HepG2 (cell line): Measurements from ENCODE around the gene KIF3A. TPM values are rescaled to one million over a fixed set of nuclear protein-coding genes. Genes with fewer than 3 reads are reported as not detected.
A peak's percentile ranks its signal among the peaks of the same experiment; 100 is the strongest.

Experiments
- ATAC-seq: fragments of 200-7000 bp; cut with Tn5 transposase; 3 replicates; pipeline ENCODE4 v1.9.1; 2020; ENCODE audit warnings: mild to moderate bottlenecking, moderate library complexity
- BruUV-seq: library from RNA; stranded (reverse); fragments of 400-500 nt; replicated peaks from 2 replicates; lab custom pipeline; 2021; lab: Mats Ljungman, UMichigan
- CTCF ChIA-PET: fragments of 300-600 bp; formaldehyde crosslinking; extraction: SDS; loops from one replicate; lab custom pipeline; 2021; ENCODE audit warnings: low total read pairs, inconsistent platforms, low intra/inter-chr PET ratio; lab: Yijun Ruan, JAX
- POLR2A ChIA-PET: fragments of 350-600 bp; sonication (Branson Sonifier 250); formaldehyde crosslinking; loops from one replicate; lab custom pipeline; 2020; ENCODE audit warnings: antibody characterized with exemption, inconsistent platforms; lab: Yijun Ruan, JAX
- DNase-seq: peaks from one replicate; pipeline ENCODE4 v3.0.0-alpha.2; 2015; ENCODE audit warnings: low spot score
- FAIRE-seq: peaks from 3 replicates; lab custom pipeline; 2011; peaks lifted over from hg19 to GRCh38; lab: Jason Lieb, UNC
- H2AFZ ChIP-seq: one replicate; pipeline ENCODE4 v1.6.1; 2011; ENCODE audit warnings: low read length, inconsistent platforms
- H3K27ac ChIP-seq: fragments of 300-600 bp; 3 replicates; pipeline ENCODE4 v1.8.0; 2011; ENCODE audit warnings: mixed run types, mild to moderate bottlenecking, mixed read lengths, low read length, inconsistent platforms; ENCODE audit not compliant: insufficient read depth; ENCODE audit errors: extremely low read length
- H3K27me3 ChIP-seq, 2 experiments: fragments of 200-600 bp in 1 of 2; 2 replicates in 1 of 2; 3 replicates in 1 of 2; pipeline versions ENCODE4 v1.6.0 to v1.8.0; 2011; ENCODE audit warnings: low read length in 2 of 2, mild to moderate bottlenecking in 2 of 2, moderate library complexity in 2 of 2, inconsistent platforms in 1 of 2; ENCODE audit not compliant: insufficient read depth in 2 of 2, control insufficient read depth in 1 of 2
- H3K36me3 ChIP-seq, 2 experiments: fragments of 200-600 bp in 1 of 2; replicated peaks in 1 of 2; 2 replicates in 1 of 2; 3 replicates in 1 of 2; pipeline versions ENCODE4 v1.5.1 to v1.8.0; 2011; ENCODE audit warnings: low read length in 2 of 2, inconsistent platforms in 1 of 2; ENCODE audit not compliant: insufficient read depth in 2 of 2, control insufficient read depth in 1 of 2
- H3K4me1 ChIP-seq: 2 replicates; pipeline ENCODE4 v1.5.1; 2012; ENCODE audit warnings: low read length, inconsistent platforms; ENCODE audit not compliant: insufficient read depth
- H3K4me2 ChIP-seq: 2 replicates; pipeline ENCODE4 v1.6.0; 2011; ENCODE audit warnings: low read depth, low read length, inconsistent platforms
- H3K4me3 ChIP-seq, 3 experiments: fragments of 200-600 bp in 1 of 3; sonication (generic), shearing (Covaris generic) in 1 of 3; replicated peaks in 1 of 3; 2 replicates each; pipeline ENCODE4 v1.5.1; 2011 to 2016; ENCODE audit warnings: low read length in 3 of 3, inconsistent platforms in 2 of 3, low read depth in 2 of 3, mild to moderate bottlenecking in 2 of 3, control low read depth in 1 of 3, mixed read lengths in 1 of 3; ENCODE audit not compliant: insufficient read depth in 1 of 3
- H3K79me2 ChIP-seq: one replicate; pipeline ENCODE4 v1.6.1; 2011; ENCODE audit warnings: low read length, inconsistent platforms; ENCODE audit not compliant: insufficient read depth
- H3K9ac ChIP-seq: 2 replicates; pipeline ENCODE4 v1.6.0; 2011; ENCODE audit warnings: mild to moderate bottlenecking, low read depth, low read length, inconsistent platforms; ENCODE audit not compliant: insufficient read depth
- H3K9me3 ChIP-seq: 2 replicates; pipeline ENCODE4 v1.5.1; 2012; ENCODE audit warnings: mild to moderate bottlenecking, low read length
- H4K20me1 ChIP-seq: 2 replicates; pipeline ENCODE4 v1.6.0; 2011; ENCODE audit warnings: inconsistent platforms, mild to moderate bottlenecking, low read length, moderate library complexity; ENCODE audit not compliant: insufficient read depth
- FLYWCH1 ChIP-seq: sonication (generic); formaldehyde crosslinking; IDR thresholded peaks from 2 replicates; pipeline ENCODE4 v1.8.1; 2023; ENCODE audit warnings: mild to moderate bottlenecking, missing genetic modification reagents
- NFIB ChIP-seq: sonication (generic); formaldehyde crosslinking; IDR thresholded peaks from 2 replicates; pipeline ENCODE4 v1.9.0; 2021; ENCODE audit warnings: missing genetic modification reagents, mild to moderate bottlenecking, borderline replicate concordance
- WGBS: methylation state at CpG from one replicate; pipeline ENCODE4 v1.1.6; 2017; ENCODE audit warnings: low lambda C conversion rate; 5-methylcytosine and 5-hydroxymethylcytosine counted together
- in situ Hi-C: cut with HindIII; loops from 2 replicates; pipeline ENCODE4 v1.10.0; 2017; ENCODE audit warnings: low pct_unique_long_range_greater_than_20kb; ENCODE audit not compliant: extremely low pct_ligation_motif_present
- intact Hi-C: fragments of 100-400 bp; cut with micrococcal nuclease; formaldehyde crosslinking; loops from one replicate; pipeline ENCODE4 v1.10.0; 2022; ENCODE audit not compliant: unreplicated experiment
- polyA plus RNA-seq, 8 experiments: library from polyadenylated mRNA; depleted of rRNA in 3 of 8; stranded (reverse) in 7 of 8; unstranded in 1 of 8; fragments of >200 nt; fragmentation: Illumina TruSeq in 4 of 8; extraction: Trizol in 4 of 8; gene quantifications; 2 replicates each; pipeline versions ENCODE4 v1.2.1 to v1.2.3, GENCODE V29; 2011 to 2016; ENCODE audit warnings: low read depth in 4 of 8, missing spikeins in 1 of 8, mixed read lengths in 1 of 8; ENCODE audit not compliant: insufficient read depth in 1 of 8
- total RNA-seq, 5 experiments: library from RNA; depleted of rRNA; stranded (reverse); fragments of >200 nt; fragmentation: Illumina TruSeq; extraction: Trizol; gene quantifications; 2 replicates each; pipeline ENCODE4 v1.2.3, GENCODE V29; 2016; ENCODE audit warnings: low read depth in 1 of 5
- TF ChIP-seq, protein P1 (sequence below): sonication (generic); formaldehyde crosslinking; IDR thresholded peaks from 2 replicates; pipeline ENCODE4 v1.5.0; 2020; ENCODE audit warnings: mild to moderate bottlenecking, missing genetic modification reagents, borderline replicate concordance
- TF ChIP-seq, protein P2 (sequence below): sonication (generic); formaldehyde crosslinking; IDR thresholded peaks from 2 replicates; pipeline ENCODE4 v1.4.0; 2020; ENCODE audit warnings: missing genetic modification reagents, mild to moderate bottlenecking, borderline replicate concordance
- TF ChIP-seq, protein P3 (sequence below): sonication (generic); formaldehyde crosslinking; IDR thresholded peaks from 2 replicates; pipeline ENCODE4 v1.8.0; 2023; ENCODE audit warnings: mild to moderate bottlenecking, missing genetic modification reagents

Gene KIF3A
- total and polyA plus RNA-seq, 2 of the 13 experiments (the other 11 are each of a cell fraction or from before 2014, with no cell fraction given): 2.3 to 8.4 TPM

DNA sequence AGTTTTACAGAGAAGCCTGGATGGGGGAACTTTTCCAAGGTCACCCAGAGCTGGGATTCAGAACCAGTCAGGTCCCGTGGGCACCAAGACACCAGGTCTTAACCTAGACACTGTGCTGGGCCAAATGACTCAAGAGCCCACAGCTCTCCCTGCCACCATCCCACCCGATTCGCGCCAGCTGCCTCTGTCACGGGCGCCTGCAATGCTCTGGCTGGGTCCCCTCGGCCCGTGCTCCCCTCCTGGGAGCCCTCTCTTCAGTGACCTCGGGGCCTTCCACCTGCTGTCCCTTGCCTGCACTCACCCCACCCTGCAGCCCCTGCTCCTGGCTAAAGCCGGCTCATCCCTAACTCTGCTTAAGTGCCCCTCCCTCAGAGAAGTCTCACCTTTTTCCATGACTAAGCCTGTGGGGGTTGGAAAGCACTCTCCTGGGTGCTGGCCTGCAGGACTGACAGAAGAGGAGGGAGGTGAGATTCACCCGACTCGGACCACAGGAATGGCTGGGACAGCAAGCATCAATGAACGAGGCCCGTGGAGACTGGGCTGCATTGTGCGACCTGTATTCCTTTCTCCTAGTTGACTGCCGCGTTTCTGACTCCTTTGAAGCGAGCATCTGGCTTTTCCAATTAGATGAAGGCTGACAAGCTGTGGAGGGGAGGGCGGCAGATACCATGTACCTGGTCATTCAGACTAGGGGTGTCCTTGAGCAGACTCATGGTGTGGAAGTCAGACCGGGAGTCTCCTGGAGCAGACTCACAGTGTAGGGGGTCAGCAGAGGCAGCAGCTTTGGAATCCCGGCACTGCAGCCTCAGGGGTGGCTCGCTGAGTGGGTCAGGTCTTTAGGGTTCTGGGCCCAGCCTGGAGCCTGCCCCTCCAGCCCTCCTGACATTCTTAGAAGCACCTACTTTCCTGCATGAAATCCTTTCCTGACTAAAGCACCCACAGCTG is 69.3 kb downstream of the KIF3A start:
- peak; percentile 18 for ATAC-seq
- ChIA-PET CTCF (no interaction called here), POLR2A (no interaction called here)
- H3K4me3 ChIP-seq: no peak overlapping the region; a peak in 1 of 6 replicates
- FAIRE-seq: no peak
- no peaks in the 10 kb centered on the region for H4K20me1 ChIP-seq
- no peak overlapping the region for H3K27ac ChIP-seq
- in situ Hi-C loops: loop anchor here (25.0 kb wide), 1 partner anchor 281 kb away; no protein-coding TSS in a partner anchor
- no peaks in the 10 kb centered on the region for H3K9me3 ChIP-seq
- BruUV-seq: no TSS peak
- H3K9ac ChIP-seq: no peak overlapping the region
- H3K4me2 ChIP-seq: peak overlapping the region; percentile 25
- peaks cover 3 to 23% of the 10 kb centered on the region in 2 experiments; a peak in 4 of 5 replicates for H3K27me3 ChIP-seq
- peaks cover 75% of the 10 kb centered on the region for H3K4me1 ChIP-seq
- 33% methylated on average over 17 of the region's 22 CpGs for WGBS
- TF ChIP-seq, protein P1, sequence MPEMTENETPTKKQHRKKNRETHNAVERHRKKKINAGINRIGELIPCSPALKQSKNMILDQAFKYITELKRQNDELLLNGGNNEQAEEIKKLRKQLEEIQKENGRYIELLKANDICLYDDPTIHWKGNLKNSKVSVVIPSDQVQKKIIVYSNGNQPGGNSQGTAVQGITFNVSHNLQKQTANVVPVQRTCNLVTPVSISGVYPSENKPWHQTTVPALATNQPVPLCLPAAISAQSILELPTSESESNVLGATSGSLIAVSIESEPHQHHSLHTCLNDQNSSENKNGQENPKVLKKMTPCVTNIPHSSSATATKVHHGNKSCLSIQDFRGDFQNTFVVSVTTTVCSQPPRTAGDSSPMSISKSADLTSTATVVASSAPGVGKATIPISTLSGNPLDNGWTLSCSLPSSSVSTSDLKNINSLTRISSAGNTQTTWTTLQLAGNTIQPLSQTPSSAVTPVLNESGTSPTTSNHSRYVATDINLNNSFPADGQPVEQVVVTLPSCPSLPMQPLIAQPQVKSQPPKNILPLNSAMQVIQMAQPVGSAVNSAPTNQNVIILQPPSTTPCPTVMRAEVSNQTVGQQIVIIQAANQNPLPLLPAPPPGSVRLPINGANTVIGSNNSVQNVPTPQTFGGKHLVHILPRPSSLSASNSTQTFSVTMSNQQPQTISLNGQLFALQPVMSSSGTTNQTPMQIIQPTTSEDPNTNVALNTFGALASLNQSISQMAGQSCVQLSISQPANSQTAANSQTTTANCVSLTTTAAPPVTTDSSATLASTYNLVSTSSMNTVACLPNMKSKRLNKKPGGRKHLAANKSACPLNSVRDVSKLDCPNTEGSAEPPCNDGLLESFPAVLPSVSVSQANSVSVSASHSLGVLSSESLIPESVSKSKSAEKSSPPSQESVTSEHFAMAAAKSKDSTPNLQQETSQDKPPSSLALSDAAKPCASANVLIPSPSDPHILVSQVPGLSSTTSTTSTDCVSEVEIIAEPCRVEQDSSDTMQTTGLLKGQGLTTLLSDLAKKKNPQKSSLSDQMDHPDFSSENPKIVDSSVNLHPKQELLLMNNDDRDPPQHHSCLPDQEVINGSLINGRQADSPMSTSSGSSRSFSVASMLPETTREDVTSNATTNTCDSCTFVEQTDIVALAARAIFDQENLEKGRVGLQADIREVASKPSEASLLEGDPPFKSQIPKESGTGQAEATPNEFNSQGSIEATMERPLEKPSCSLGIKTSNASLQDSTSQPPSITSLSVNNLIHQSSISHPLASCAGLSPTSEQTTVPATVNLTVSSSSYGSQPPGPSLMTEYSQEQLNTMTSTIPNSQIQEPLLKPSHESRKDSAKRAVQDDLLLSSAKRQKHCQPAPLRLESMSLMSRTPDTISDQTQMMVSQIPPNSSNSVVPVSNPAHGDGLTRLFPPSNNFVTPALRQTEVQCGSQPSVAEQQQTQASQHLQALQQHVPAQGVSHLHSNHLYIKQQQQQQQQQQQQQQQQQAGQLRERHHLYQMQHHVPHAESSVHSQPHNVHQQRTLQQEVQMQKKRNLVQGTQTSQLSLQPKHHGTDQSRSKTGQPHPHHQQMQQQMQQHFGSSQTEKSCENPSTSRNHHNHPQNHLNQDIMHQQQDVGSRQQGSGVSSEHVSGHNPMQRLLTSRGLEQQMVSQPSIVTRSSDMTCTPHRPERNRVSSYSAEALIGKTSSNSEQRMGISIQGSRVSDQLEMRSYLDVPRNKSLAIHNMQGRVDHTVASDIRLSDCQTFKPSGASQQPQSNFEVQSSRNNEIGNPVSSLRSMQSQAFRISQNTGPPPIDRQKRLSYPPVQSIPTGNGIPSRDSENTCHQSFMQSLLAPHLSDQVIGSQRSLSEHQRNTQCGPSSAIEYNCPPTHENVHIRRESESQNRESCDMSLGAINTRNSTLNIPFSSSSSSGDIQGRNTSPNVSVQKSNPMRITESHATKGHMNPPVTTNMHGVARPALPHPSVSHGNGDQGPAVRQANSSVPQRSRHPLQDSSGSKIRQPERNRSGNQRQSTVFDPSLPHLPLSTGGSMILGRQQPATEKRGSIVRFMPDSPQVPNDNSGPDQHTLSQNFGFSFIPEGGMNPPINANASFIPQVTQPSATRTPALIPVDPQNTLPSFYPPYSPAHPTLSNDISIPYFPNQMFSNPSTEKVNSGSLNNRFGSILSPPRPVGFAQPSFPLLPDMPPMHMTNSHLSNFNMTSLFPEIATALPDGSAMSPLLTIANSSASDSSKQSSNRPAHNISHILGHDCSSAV (CRISPR knock-in tag): no peak
- TF ChIP-seq, protein P2, sequence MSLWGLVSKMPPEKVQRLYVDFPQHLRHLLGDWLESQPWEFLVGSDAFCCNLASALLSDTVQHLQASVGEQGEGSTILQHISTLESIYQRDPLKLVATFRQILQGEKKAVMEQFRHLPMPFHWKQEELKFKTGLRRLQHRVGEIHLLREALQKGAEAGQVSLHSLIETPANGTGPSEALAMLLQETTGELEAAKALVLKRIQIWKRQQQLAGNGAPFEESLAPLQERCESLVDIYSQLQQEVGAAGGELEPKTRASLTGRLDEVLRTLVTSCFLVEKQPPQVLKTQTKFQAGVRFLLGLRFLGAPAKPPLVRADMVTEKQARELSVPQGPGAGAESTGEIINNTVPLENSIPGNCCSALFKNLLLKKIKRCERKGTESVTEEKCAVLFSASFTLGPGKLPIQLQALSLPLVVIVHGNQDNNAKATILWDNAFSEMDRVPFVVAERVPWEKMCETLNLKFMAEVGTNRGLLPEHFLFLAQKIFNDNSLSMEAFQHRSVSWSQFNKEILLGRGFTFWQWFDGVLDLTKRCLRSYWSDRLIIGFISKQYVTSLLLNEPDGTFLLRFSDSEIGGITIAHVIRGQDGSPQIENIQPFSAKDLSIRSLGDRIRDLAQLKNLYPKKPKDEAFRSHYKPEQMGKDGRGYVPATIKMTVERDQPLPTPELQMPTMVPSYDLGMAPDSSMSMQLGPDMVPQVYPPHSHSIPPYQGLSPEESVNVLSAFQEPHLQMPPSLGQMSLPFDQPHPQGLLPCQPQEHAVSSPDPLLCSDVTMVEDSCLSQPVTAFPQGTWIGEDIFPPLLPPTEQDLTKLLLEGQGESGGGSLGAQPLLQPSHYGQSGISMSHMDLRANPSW (CRISPR knock-in tag): no peak
- TF ChIP-seq, protein P3, sequence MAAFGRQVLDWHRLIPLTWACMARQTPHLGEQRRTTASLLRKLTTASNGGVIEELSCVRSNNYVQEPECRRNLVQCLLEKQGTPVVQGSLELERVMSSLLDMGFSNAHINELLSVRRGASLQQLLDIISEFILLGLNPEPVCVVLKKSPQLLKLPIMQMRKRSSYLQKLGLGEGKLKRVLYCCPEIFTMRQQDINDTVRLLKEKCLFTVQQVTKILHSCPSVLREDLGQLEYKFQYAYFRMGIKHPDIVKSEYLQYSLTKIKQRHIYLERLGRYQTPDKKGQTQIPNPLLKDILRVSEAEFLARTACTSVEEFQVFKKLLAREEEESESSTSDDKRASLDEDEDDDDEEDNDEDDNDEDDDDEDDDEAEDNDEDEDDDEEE (CRISPR knock-in tag): no peak
- TF ChIP-seq NFIB (CRISPR knock-in tag): no peak
- TF ChIP-seq FLYWCH1 (CRISPR knock-in tag): no peak
- TF ChIP-seq, all 625 proteins: peak for 0
- no peak overlapping the region for H2AFZ ChIP-seq
- H3K79me2 ChIP-seq: no peaks in the 10 kb centered on the region
- intact Hi-C loops: no loop called here
- H3K36me3 ChIP-seq: no peaks in the 10 kb centered on the region
- no peak for DNase-seq
